Keratinocyte (primary cell): Measurements from ENCODE around the gene ENTREP1.

Experiments used
- EZH2 ChIP-seq: IDR thresholded peaks from one replicate; pipeline ENCODE4 v1.6.1; 2012; ENCODE audit warnings: inconsistent platforms, mild to moderate bottlenecking, low read length, moderate library complexity
- TF ChIP-seq, protein P1 (sequence below), 3 experiments: IDR thresholded peaks in 1 of 3; conservative IDR thresholded peaks in 1 of 3; optimal IDR thresholded peaks in 1 of 3; 2 replicates in 2 of 3; 3 replicates in 1 of 3; pipeline versions ENCODE3 to v1.5.1; 2011; ENCODE audit warnings: low read length in 3 of 3, mild to moderate bottlenecking in 3 of 3, moderate library complexity in 2 of 3, control low read depth in 1 of 3, inconsistent platforms in 1 of 3; ENCODE audit not compliant: insufficient read depth in 2 of 3; ENCODE audit errors: extremely low read depth in 1 of 3

- no peak for TF ChIP-seq EZH2
- TF ChIP-seq, protein P1, sequence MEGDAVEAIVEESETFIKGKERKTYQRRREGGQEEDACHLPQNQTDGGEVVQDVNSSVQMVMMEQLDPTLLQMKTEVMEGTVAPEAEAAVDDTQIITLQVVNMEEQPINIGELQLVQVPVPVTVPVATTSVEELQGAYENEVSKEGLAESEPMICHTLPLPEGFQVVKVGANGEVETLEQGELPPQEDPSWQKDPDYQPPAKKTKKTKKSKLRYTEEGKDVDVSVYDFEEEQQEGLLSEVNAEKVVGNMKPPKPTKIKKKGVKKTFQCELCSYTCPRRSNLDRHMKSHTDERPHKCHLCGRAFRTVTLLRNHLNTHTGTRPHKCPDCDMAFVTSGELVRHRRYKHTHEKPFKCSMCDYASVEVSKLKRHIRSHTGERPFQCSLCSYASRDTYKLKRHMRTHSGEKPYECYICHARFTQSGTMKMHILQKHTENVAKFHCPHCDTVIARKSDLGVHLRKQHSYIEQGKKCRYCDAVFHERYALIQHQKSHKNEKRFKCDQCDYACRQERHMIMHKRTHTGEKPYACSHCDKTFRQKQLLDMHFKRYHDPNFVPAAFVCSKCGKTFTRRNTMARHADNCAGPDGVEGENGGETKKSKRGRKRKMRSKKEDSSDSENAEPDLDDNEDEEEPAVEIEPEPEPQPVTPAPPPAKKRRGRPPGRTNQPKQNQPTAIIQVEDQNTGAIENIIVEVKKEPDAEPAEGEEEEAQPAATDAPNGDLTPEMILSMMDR (optimal IDR thresholded peaks at IDR 0.05 in 1 of 3, IDR thresholded peaks at IDR 0.05 in 1 of 3, conservative IDR thresholded peaks at IDR 0.05 in 1 of 3; ENCODE audit: extremely low read depth in 1 of 3, insufficient read depth in 2 of 3, low read length in 3 of 3), result no peak
Observed at GRCh38 chr9:69279733-69280132, 45.3 kb upstream of the ENTREP1 start.
